ENCODE measurements around the gene KLHL12. TPM values are rescaled to one million over a fixed set of nuclear protein-coding genes. Genes with fewer than 3 reads are reported as not detected.

Gene KLHL12
- total and polyA plus RNA-seq, 10 of the 15 experiments (the other 5 are each of a cell fraction or from before 2014, with no cell fraction given) = 16.0 to 53.8 (median 30.3) TPM

- intact Hi-C loops (cut with micrococcal nuclease; ENCODE audit: unreplicated experiment) (no loop called here), in situ Hi-C loops (cut with MboI) (no loop called here)
- no peak for DNase-seq (ENCODE audit: low read depth, low spot score)
- no peaks in the 10 kb centered on the region for H3K4me1 ChIP-seq (ENCODE audit: control insufficient read depth, insufficient read depth, low read length)
- no peak for FAIRE-seq
- POLR2A ChIA-PET = no interaction called here
- no peak overlapping the region for H2AFZ ChIP-seq (ENCODE audit: control insufficient read depth, low read depth, low read length)
- no peak overlapping the region for H3K27ac ChIP-seq (ENCODE audit: control insufficient read depth, insufficient read depth)
- no TSS peak for BruUV-seq (replicated peaks)
- WGBS (ENCODE audit: insufficient coverage, insufficient replicate concordance, low lambda C conversion rate, missing lambda C conversion rate) = 94% methylated on average over 4 of the region's 4 CpGs
- ATAC-seq = no peak
- H4K20me1 ChIP-seq (ENCODE audit: control insufficient read depth, insufficient read depth) = no peaks in the 10 kb centered on the region
- no peaks in the 10 kb centered on the region for H3K27me3 ChIP-seq (replicated peaks in 1 of 2; ENCODE audit: control insufficient read depth in 2 of 2, insufficient read depth in 2 of 2, low read length in 1 of 2)
- H3K4me3 ChIP-seq = no peak overlapping the region
- no peak overlapping the region for H3K9ac ChIP-seq (ENCODE audit: control insufficient read depth, insufficient read depth, low read length)
- H3K79me2 ChIP-seq (ENCODE audit: control insufficient read depth, insufficient read depth, low read length) = no peaks in the 10 kb centered on the region
- peaks cover 0 to 18% of the 10 kb centered on the region in 2 experiments; a peak in 2 of 4 replicates for H3K36me3 ChIP-seq (ENCODE audit: control insufficient read depth in 2 of 2, insufficient read depth in 2 of 2, low read length in 1 of 2)
- CTCF ChIA-PET = no interaction called here
- H3K4me2 ChIP-seq (ENCODE audit: control insufficient read depth, insufficient read depth) = no peak overlapping the region
- RAD21 ChIA-PET (ENCODE audit: unreplicated experiment) = no interaction called here
- H3K9me3 ChIP-seq (replicated peaks; ENCODE audit: control insufficient read depth, insufficient read depth, low read length) = no peaks in the 10 kb centered on the region
- SMC1A ChIA-PET (ENCODE audit: uncharacterized antibody, unreplicated experiment) = interaction anchor here (1.3 kb wide), 1 partner anchor 15 kb away, joined by 5 read pairs; no protein-coding TSS in a partner anchor
- TF ChIP-seq BRCA1 (IDR thresholded peaks at IDR 0.05; ENCODE audit: low read depth, low read length) (no peak), PAX5 (IDR thresholded peaks at IDR 0.05; ENCODE audit: borderline replicate concordance, low read depth, low read length) (no peak), REST (IDR thresholded peaks at IDR 0.05; ENCODE audit: low read depth, low read length) (no peak), MYC (IDR thresholded peaks at IDR 0.05; ENCODE audit: insufficient read depth, insufficient read length, insufficient replicate concordance, low read length, severe bottlenecking) (no peak), RBBP5 (conservative IDR thresholded peaks at IDR 0.05) (no peak), MYB (IDR thresholded peaks at IDR 0.05; ENCODE audit: borderline replicate concordance, low read depth, low read length) (no peak), RAD21 (IDR thresholded peaks at IDR 0.05; ENCODE audit: insufficient read depth, low read depth, low read length) (no peak), KDM1A (IDR thresholded peaks at IDR 0.05; ENCODE audit: borderline replicate concordance) (no peak), MLLT1 (IDR thresholded peaks at IDR 0.05) (no peak), ZNF592 (IDR thresholded peaks at IDR 0.05) (no peak), GABPA (IDR thresholded peaks at IDR 0.05; ENCODE audit: low read depth) (no peak), CREB1 (IDR thresholded peaks at IDR 0.05; ENCODE audit: low read depth) (no peak), RCOR1 (conservative IDR thresholded peaks at IDR 0.05; ENCODE audit: low read depth, low read length) (no peak)
These were observed 25.5 kb downstream of the KLHL12 start for GRCh38 chr1:202901555-202901954.
